ENCODE results near the gene PDCD1.

GRCh38 chr2:241882091-241882625 lies 23.5 kb upstream of the PDCD1 start:
- TF ChIP-seq CTCF (conservative IDR thresholded peaks at IDR 0.05), result no peak
- no peak for TF ChIP-seq EZH2 (IDR thresholded peaks at IDR 0.05; ENCODE audit: low read depth)
